Thymus (tissue), 11 donors: ENCODE results near the gene PRAMEF20. TPM values are rescaled to one million over a fixed set of nuclear protein-coding genes. Genes with fewer than 3 reads are reported as not detected.
"Not testable (repeated sequence)": the region's sequence is repeated elsewhere in the genome, so short reads cannot be mapped to it uniquely, and the experiment has no call there.

Experiments used
- DNase-seq, 9 donors: peaks; one replicate each; pipeline ENCODE4 v3.0.0-alpha.2; 2013; ENCODE audit warnings: low spot score in 9 of 9, low read depth in 6 of 9, missing footprints in 1 of 9
- H3K27ac ChIP-seq, 2 donors: one replicate each; pipeline ENCODE4 v1.5.1; 2013; ENCODE audit warnings: control low read depth in 1 of 2, low read depth in 1 of 2, low read length in 1 of 2, mild to moderate bottlenecking in 1 of 2, moderate library complexity in 1 of 2
- H3K27me3 ChIP-seq, 2 donors: one replicate each; pipeline ENCODE4 v1.5.1; 2013; ENCODE audit warnings: low read length in 1 of 2; ENCODE audit not compliant: control insufficient read depth in 2 of 2, insufficient read depth in 1 of 2
- H3K36me3 ChIP-seq, 2 donors: one replicate each; pipeline ENCODE4 v1.5.1; 2013; ENCODE audit warnings: low read length in 1 of 2, mild to moderate bottlenecking in 1 of 2, moderate library complexity in 1 of 2; ENCODE audit not compliant: control insufficient read depth in 2 of 2, insufficient read depth in 2 of 2
- H3K4me1 ChIP-seq, 2 donors: one replicate each; pipeline ENCODE4 v1.5.1; 2013; ENCODE audit warnings: low read length in 2 of 2; ENCODE audit not compliant: control insufficient read depth in 2 of 2, insufficient read depth in 2 of 2
- H3K4me3 ChIP-seq, 2 donors: one replicate each; pipeline ENCODE4 v1.5.1; 2013; ENCODE audit warnings: low read length in 2 of 2, control low read depth in 1 of 2, mild to moderate bottlenecking in 1 of 2
- H3K9me3 ChIP-seq, 2 donors: one replicate each; pipeline ENCODE4 v1.5.1; 2013; ENCODE audit warnings: low read length in 1 of 2, mild to moderate bottlenecking in 1 of 2; ENCODE audit not compliant: control insufficient read depth in 2 of 2, insufficient read depth in 1 of 2
- WGBS: extraction: QIAGEN DNeasy Blood & Tissue Kit; methylation state at CpG from one replicate; pipeline ENCODE4 v1.1.7; 2013; 5-methylcytosine and 5-hydroxymethylcytosine counted together
- polyA plus RNA-seq: library from polyadenylated mRNA; stranded (reverse); fragments of 200-250 nt; gene quantifications from one replicate; pipeline ENCODE4 v1.2.3, GENCODE V29; 2013
- total RNA-seq: library from RNA; stranded (reverse); fragments of 120-200 nt; gene quantifications from one replicate; pipeline ENCODE4 v1.2.4, GENCODE V29; 2013
- donor health status: healthy.

Gene PRAMEF20
- total and polyA plus RNA-seq, 2 donors: 0.05 TPM

DNA sequence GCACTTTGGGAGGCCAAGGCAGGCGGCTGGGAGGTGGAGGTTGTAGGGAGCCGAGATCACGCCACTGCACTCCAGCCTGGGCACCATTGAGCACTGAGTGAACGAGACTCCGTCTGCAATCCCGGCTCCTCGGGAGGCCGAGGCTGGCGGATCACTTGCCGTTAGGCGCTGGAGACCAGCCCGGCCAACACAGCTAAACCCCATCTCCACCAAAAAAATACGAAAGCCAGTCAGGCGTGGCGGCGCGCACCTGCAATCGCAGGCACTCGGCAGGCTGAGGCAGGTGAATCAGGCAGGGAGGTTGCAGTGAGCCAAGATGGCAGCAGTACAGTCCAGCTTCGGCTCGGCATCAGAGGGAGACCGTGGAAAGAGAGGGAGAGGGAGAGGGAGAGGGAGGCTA, 14.9 kb upstream of the PRAMEF20 start:
- H3K27me3 ChIP-seq, H3K36me3 ChIP-seq, H3K27ac ChIP-seq, H3K4me3 ChIP-seq, H3K4me1 ChIP-seq, H3K9me3 ChIP-seq, DNase-seq: not testable (repeated sequence)
- 95% methylated on average over 22 of the region's 22 CpGs for WGBS

DNA sequence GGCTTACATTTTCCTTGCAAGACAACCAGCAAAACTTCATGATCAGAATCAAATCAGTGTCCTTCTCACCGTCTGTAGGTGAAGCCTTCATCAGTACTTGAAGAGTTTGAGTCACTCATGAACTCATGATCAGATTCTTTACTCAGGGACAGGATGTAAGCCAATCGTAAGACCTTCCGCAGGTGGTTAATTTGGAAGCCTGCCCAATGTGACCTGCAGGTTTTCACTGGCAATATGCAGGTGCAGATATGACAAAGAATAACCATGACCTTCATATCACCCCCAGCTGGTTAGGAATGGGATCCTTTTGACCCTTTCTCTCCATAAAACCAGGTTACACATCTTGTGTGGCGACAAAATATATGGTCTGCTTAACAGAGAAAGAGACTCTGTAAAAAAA, 2.4 kb upstream of the PRAMEF20 start:
- Histone ChIP-seq H3K9me3 (no peaks in the 10 kb centered on the region), H3K4me3 (no peak overlapping the region), H3K27ac (no peak overlapping the region), H3K36me3 (no peaks in the 10 kb centered on the region), H3K4me1 (no peaks in the 10 kb centered on the region), H3K27me3 (no peaks in the 10 kb centered on the region)
- 89% methylated on average over 4 of the region's 4 CpGs for WGBS
- DNase-seq: no peak

DNA sequence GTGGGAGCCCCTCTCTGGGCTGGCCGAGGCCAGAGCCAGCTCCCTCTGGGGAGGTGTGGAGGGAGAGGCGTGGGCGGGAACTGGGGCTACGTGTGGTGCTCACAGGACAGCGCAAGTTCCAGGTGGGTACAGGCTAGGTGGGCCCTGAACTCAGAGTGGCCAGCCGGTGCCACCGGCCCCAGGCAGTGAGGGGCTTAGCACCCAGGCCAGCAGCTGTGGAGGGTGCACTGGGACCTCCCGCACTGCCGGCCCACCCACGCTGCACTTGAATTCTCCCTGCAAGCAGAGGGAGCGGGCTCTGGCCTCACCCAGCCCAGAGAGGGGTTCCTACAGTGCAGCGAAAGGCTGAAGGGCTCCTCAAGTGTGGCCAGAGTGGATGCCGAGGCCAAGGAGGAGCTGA, 20.2 kb downstream of the PRAMEF20 start:
- Histone ChIP-seq H3K4me3 (no peak overlapping the region), H3K9me3 (no peaks in the 10 kb centered on the region), H3K4me1 (no peaks in the 10 kb centered on the region), H3K27me3 (no peaks in the 10 kb centered on the region), H3K27ac (no peak overlapping the region), H3K36me3 (no peaks in the 10 kb centered on the region)
- WGBS: 97% methylated on average over 13 of the region's 13 CpGs
- DNase-seq: no peak

- WGBS: 48% methylated on average over 3 of the region's 3 CpGs
- no peak overlapping the region for H3K4me3 ChIP-seq
- no peak for DNase-seq
- no peaks in the 10 kb centered on the region for H3K4me1 ChIP-seq
- H3K27ac ChIP-seq: no peak overlapping the region
- no peaks in the 10 kb centered on the region for H3K9me3 ChIP-seq
- H3K27me3 ChIP-seq: no peaks in the 10 kb centered on the region
- no peaks in the 10 kb centered on the region for H3K36me3 ChIP-seq
Measured at GRCh38 chr1:13432251-13432650, 22.0 kb downstream of the PRAMEF20 start.

DNA sequence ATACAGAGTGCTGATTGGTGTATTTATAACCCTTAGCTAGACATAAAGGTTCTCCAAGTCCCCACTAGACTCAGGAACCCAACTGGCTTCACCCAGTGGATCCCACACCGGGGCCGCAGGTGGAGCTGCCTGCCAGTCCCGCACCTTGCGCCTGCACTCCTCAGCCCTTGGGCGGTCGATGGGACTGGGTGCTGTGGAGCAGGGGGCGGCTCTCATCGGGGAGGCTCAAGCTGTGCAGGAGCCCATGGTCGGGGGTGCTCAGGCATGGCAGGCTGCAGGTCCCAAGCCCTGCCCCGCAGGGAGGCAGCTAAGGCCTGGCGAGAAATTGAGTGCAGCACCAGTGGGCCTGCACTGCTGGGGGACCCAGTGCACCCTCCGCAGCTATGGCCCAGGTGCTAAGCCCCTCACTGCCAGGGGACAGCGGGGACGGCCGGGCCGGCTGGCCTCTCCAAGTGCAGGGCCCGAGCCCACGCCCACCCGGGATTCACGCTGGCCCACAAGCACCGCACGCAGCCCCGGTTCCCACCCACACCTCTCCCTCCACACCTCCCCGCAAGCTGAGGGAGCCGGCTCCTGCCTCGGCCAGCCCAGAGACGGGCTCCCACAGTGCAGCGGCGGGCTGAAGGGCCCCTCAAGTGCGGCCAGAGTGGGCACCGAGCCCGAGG, 23.6 kb downstream of the PRAMEF20 start:
- WGBS: 97% methylated on average over 32 of the region's 32 CpGs
- DNase-seq, H3K4me3 ChIP-seq, H3K4me1 ChIP-seq, H3K9me3 ChIP-seq, H3K27ac ChIP-seq, H3K27me3 ChIP-seq, H3K36me3 ChIP-seq: not testable (repeated sequence)

GRCh38 chr1:13435458-13435857, 25.2 kb downstream of the PRAMEF20 start:
- no peak overlapping the region for H3K4me3 ChIP-seq
- H3K27ac ChIP-seq: no peak overlapping the region
- no peaks in the 10 kb centered on the region for H3K4me1 ChIP-seq
- H3K36me3 ChIP-seq: no peaks in the 10 kb centered on the region
- 58% methylated on average over 3 of the region's 3 CpGs for WGBS
- H3K27me3 ChIP-seq: no peaks in the 10 kb centered on the region
- DNase-seq: no peak
- H3K9me3 ChIP-seq: no peaks in the 10 kb centered on the region

DNA sequence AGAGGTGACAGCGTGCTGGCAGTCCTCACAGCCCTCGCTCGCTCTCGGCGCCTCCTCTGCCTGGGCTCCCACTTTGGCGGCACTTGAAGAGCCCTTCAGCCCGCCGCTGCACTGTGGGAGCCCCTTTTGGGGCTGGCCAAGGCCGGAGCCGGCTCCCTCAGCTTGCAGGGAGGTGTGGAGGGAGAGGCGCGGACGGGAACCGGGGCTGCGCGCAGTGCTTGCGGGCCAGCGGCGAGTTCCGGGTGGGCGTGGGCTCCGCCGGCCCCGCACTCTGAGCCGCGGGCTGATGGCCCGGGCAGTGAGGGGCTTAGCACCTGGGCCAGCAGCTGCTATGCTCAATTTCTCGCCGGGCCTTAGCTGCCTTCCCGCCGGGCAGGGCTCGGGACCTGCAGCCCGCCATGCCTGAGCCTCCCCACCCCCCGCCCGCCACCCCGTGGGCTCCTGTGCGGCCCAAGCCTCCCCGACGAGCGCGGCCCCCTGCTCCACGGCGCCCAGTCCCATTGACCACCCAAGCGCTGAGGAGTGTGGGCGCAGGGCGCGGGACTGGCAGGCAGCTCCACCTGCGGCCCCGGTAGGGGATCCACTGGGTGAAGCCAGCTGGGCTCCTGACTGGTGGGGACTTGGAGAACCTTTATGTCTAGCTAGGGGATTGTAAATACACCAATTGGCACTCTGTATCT, 29.0 kb downstream of the PRAMEF20 start:
- not testable (repeated sequence) for H3K9me3 ChIP-seq, DNase-seq, H3K4me1 ChIP-seq, H3K27ac ChIP-seq, H3K27me3 ChIP-seq, H3K4me3 ChIP-seq, H3K36me3 ChIP-seq
- 89% methylated on average over 49 of the region's 49 CpGs for WGBS

GRCh38 chr1:13443335-13443979, 33.2 kb downstream of the PRAMEF20 start:
- Histone ChIP-seq H3K4me3 (no peak overlapping the region), H3K27ac (no peak overlapping the region), H3K27me3 (no peaks in the 10 kb centered on the region), H3K9me3 (no peaks in the 10 kb centered on the region), H3K36me3 (no peaks in the 10 kb centered on the region), H3K4me1 (no peaks in the 10 kb centered on the region)
- 73% methylated on average over 10 of the region's 10 CpGs for WGBS
- no peak for DNase-seq

DNA sequence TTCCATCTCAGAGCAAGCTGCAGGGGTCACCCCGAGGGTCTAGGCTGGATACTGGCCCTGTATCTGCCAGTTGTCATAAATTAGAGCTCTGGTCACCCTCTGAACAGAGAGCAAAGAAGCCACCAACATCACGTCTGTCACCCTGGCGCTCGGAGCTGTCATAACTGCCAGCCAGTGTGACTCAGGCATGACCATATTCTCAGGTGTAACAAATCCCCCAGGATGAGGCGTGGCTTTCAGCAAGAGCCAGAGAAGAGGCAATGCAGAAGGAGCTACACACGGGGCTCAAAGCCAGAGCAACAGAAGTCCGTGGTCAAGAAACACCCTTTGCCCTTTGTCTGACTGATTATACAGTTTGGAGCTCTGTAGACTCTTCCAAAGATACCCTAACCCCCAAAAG, 40.0 kb downstream of the PRAMEF20 start:
- 80% methylated on average over 7 of the region's 7 CpGs for WGBS
- Histone ChIP-seq H3K27ac (no peak overlapping the region), H3K9me3 (no peaks in the 10 kb centered on the region), H3K4me1 (no peaks in the 10 kb centered on the region), H3K36me3 (no peaks in the 10 kb centered on the region), H3K4me3 (no peak overlapping the region), H3K27me3 (no peaks in the 10 kb centered on the region)
- DNase-seq: no peak
